Osteoblast (primary cell): ENCODE results near the gene C2CD5. TPM values are rescaled to one million over a fixed set of nuclear protein-coding genes. Genes with fewer than 3 reads are reported as not detected.

Experiments used
- DNase-seq: peaks from one replicate; pipeline ENCODE4 v3.0.0; 2011; ENCODE audit warnings: low spot score, mixed read lengths; ENCODE audit not compliant: insufficient read length; ENCODE audit errors: missing footprints
- H2AFZ ChIP-seq: 2 replicates; pipeline ENCODE4 v1.6.0; 2011; ENCODE audit warnings: mild to moderate bottlenecking, low read length
- H3K27ac ChIP-seq: 2 replicates; pipeline ENCODE4 v1.5.1; 2011; ENCODE audit warnings: mild to moderate bottlenecking, low read depth, low read length, moderate library complexity
- H3K27me3 ChIP-seq: 2 replicates; pipeline ENCODE4 v1.6.0; 2012; ENCODE audit warnings: mild to moderate bottlenecking, control low read depth, inconsistent platforms, low read length, moderate library complexity; ENCODE audit not compliant: insufficient read depth
- H3K36me3 ChIP-seq: 2 replicates; pipeline ENCODE4 v1.5.1; 2011; ENCODE audit warnings: mild to moderate bottlenecking, low read length, control low read depth, moderate library complexity; ENCODE audit not compliant: insufficient read depth
- H3K4me1 ChIP-seq: 2 replicates; pipeline ENCODE4 v1.5.1; 2011; ENCODE audit warnings: mild to moderate bottlenecking, low read length, control low read depth, moderate library complexity; ENCODE audit not compliant: insufficient read depth
- H3K4me2 ChIP-seq: 2 replicates; pipeline ENCODE4 v1.6.0; 2011; ENCODE audit warnings: mild to moderate bottlenecking, low read length; ENCODE audit not compliant: insufficient read depth
- H3K4me3 ChIP-seq: fragments of 200-600 bp; sonication (generic); 3 replicates; pipeline ENCODE4 v1.5.1; 2012; ENCODE audit warnings: mild to moderate bottlenecking, low read length, inconsistent platforms; ENCODE audit not compliant: insufficient read depth
- H3K79me2 ChIP-seq: 2 replicates; pipeline ENCODE4 v1.6.0; 2012; ENCODE audit warnings: mild to moderate bottlenecking, low read length, control low read depth, inconsistent platforms; ENCODE audit not compliant: insufficient read depth
- H3K9me3 ChIP-seq: 2 replicates; pipeline ENCODE4 v1.5.1; 2011; ENCODE audit warnings: low read depth, low read length, control low read depth
- H4K20me1 ChIP-seq: 2 replicates; pipeline ENCODE4 v1.6.0; 2012; ENCODE audit warnings: mild to moderate bottlenecking, low read length, control low read depth; ENCODE audit not compliant: insufficient read depth
- total RNA-seq: library from RNA; depleted of rRNA; stranded (reverse); fragments of >200 nt; gene quantifications from 2 replicates; pipeline ENCODE4 v1.2.3, GENCODE V29; 2012
- TF ChIP-seq, protein P1 (sequence below): IDR thresholded peaks from 2 replicates; pipeline ENCODE4 v1.5.1; 2011; ENCODE audit warnings: mild to moderate bottlenecking, low read depth, low read length, moderate library complexity; ENCODE audit errors: extremely low read depth

The C2CD5 gene
- total RNA-seq, 1 donor: 22.1 TPM

DNA sequence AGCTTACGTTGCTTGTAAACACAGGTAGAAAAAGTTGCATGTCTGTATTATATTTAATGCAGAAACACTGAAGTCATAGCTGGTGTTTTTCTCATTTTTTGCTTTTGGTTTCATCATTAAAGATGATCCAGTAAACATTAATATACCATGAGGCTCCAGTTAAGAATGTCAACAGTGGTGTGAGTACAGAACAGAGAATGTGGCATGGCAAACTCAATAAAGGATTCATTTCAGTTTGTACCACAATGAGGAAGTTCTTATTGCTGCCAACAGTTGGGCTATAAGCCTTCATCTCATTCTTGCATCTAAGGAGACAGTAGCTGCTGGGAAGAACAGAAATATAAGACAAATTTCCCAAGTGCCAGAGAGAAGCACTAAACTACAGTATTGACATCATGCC is 137.7 kb downstream of the C2CD5 start:
- Histone ChIP-seq H3K4me3 (no peak overlapping the region), H4K20me1 (no peaks in the 10 kb centered on the region), H3K9me3 (no peaks in the 10 kb centered on the region), H3K4me1 (no peaks in the 10 kb centered on the region), H3K27ac (no peak overlapping the region), H3K36me3 (no peaks in the 10 kb centered on the region), H3K79me2 (no peaks in the 10 kb centered on the region), H3K4me2 (no peak overlapping the region), H2AFZ (no peak overlapping the region), H3K27me3 (peaks cover 3% of the 10 kb centered on the region)
- DNase-seq: no peak
- TF ChIP-seq, protein P1, sequence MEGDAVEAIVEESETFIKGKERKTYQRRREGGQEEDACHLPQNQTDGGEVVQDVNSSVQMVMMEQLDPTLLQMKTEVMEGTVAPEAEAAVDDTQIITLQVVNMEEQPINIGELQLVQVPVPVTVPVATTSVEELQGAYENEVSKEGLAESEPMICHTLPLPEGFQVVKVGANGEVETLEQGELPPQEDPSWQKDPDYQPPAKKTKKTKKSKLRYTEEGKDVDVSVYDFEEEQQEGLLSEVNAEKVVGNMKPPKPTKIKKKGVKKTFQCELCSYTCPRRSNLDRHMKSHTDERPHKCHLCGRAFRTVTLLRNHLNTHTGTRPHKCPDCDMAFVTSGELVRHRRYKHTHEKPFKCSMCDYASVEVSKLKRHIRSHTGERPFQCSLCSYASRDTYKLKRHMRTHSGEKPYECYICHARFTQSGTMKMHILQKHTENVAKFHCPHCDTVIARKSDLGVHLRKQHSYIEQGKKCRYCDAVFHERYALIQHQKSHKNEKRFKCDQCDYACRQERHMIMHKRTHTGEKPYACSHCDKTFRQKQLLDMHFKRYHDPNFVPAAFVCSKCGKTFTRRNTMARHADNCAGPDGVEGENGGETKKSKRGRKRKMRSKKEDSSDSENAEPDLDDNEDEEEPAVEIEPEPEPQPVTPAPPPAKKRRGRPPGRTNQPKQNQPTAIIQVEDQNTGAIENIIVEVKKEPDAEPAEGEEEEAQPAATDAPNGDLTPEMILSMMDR: no peak

DNA sequence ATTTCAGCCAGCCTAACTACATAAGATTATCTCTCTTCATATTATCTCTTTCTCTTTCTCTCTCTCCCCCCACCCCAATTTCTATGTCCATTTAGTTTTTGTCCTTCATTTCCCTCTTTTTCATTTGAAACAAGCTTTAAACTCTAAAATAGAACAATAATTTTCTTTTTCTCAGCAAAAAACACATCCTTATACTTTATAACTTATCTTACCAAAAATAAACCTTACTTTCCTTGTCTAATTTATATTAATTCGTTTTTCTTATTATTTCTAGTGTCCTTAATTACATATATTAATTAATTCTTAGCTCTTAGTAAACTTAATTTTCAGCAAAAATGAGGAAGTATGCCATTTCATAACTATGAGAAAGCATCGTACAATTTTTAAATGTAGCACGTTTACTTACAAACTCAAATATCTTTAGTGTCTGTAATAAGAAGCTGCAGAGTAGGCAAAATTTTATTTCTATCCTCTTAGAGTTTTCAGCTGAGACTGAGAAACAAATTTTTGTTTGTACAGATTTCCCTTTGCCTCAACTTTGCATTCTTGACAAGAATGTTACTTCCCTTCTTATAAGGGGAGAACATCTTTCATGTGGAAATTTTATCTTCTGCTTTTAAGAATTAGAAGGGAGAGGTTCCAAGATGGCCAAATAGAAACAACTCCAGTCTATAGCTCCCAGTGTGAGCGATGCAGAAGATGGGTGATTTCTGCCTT is 144.7 kb downstream of the C2CD5 start:
- Histone ChIP-seq H3K4me1 (no peaks in the 10 kb centered on the region), H3K9me3 (no peaks in the 10 kb centered on the region), H3K36me3 (no peaks in the 10 kb centered on the region), H3K27ac (no peak overlapping the region), H4K20me1 (no peaks in the 10 kb centered on the region), H2AFZ (no peak overlapping the region), H3K79me2 (no peaks in the 10 kb centered on the region), H3K4me2 (no peak overlapping the region), H3K4me3 (no peak overlapping the region), H3K27me3 (no peaks in the 10 kb centered on the region)
- TF ChIP-seq, protein P1: no peak
- DNase-seq: no peak

Other genes with a start within 250 kb of the C2CD5 start
- gene ST8SIA1, start 209.8 kb downstream of the C2CD5 start, total RNA-seq: 6.2 TPM in 2 replicates
- gene ETNK1, start 80.6 kb upstream of the C2CD5 start, total RNA-seq: 42.1 and 43.4 TPM in 2 replicates